Body of pancreas (tissue), 4 donors: ENCODE measurements around the gene GSTA4.

ENCODE experiments used
- CTCF ChIP-seq, 7 experiments: fragments of 450-650 bp in 4 of 7; fragments of 200-600 bp in 3 of 7; sonication (generic) in 3 of 7; IDR thresholded peaks; one replicate each; pipeline ENCODE4 v1.5.1; 2016 to 2019; ENCODE audit warnings: antibody characterized with exemption in 7 of 7
- POLR2A ChIP-seq, 3 donors: fragments of 450-650 bp; IDR thresholded peaks; one replicate each; pipeline ENCODE4 v1.6.1; 2016; ENCODE audit warnings: antibody characterized with exemption in 3 of 3, mild to moderate bottlenecking in 2 of 3

- TF ChIP-seq CTCF (IDR thresholded peaks at IDR 0.05): no peak
- no peak for TF ChIP-seq POLR2A (IDR thresholded peaks at IDR 0.05)
Measured at GRCh38 chr6:52953911-52954839, 40.9 kb downstream of the GSTA4 start.
